ENCODE results near the gene JAKMIP1.
A peak's percentile ranks its signal among the peaks of the same experiment; 100 is the strongest.

JAKMIP1 gene

DNA sequence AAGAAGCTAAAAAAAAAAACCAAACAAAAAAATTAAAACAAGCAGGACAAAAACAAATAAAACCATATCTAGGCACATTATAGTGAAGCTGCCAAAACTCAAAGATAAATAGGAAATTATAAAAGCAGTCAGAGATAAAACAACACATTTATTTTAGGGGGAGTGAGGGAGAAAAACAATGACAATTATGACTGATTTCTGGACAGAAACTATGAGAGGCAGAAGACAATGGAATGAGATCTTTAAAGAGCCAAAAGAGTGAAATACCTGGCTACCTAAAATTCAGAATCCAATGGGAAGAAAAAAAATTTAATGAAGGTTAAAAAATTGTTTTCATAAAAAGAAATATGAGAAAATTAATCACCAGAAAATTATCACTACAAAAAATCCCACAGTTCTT is 215.5 kb downstream of the JAKMIP1 start:
- DNase-seq (ENCODE audit: low read depth), result no peak
- TF ChIP-seq, protein P1, sequence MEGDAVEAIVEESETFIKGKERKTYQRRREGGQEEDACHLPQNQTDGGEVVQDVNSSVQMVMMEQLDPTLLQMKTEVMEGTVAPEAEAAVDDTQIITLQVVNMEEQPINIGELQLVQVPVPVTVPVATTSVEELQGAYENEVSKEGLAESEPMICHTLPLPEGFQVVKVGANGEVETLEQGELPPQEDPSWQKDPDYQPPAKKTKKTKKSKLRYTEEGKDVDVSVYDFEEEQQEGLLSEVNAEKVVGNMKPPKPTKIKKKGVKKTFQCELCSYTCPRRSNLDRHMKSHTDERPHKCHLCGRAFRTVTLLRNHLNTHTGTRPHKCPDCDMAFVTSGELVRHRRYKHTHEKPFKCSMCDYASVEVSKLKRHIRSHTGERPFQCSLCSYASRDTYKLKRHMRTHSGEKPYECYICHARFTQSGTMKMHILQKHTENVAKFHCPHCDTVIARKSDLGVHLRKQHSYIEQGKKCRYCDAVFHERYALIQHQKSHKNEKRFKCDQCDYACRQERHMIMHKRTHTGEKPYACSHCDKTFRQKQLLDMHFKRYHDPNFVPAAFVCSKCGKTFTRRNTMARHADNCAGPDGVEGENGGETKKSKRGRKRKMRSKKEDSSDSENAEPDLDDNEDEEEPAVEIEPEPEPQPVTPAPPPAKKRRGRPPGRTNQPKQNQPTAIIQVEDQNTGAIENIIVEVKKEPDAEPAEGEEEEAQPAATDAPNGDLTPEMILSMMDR (conservative IDR thresholded peaks at IDR 0.05; ENCODE audit: low read depth, low read length), result no peak
- no peak overlapping the region for H3K4me3 ChIP-seq (ENCODE audit: low read length)

DNA sequence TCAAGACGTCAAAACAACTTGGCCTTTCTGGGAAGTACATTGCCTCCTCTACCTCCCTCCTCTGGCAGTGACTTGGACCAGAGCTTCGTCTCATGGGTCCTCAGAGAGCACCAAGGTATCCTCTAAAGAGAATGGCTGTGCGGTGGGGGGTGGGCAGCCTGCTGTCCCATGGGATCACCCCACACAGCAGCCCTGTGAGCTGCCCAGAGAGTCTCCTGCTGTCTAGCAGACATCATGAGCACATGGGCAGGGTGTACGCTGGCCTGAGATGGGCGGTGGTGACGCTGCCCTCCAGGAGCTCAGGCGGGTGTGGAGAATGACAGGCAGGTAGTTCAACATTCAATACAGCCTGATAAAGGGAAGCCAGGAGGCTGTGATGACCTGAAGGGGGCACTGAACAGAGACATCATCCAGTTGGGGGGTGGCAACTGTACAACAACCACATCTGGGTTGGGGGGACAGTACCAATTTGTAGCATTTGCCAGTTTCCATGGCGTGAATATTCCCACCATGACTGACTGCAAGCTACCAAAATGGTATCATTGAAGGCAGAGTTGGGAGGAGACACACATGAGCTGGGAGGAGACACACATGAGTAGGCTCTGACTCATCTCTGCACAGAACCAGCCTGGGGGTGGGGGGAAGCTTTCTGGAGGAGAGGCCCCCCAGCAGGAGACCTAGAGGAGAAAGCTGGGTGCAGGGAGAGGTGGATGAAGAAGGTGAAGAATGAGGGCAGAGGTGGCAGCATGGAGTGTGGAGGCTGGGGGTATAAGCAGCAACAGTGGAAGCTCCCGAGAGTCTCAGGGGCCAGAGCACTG is 218.0 kb downstream of the JAKMIP1 start:
- TF ChIP-seq, protein P1 (conservative IDR thresholded peaks at IDR 0.05; ENCODE audit: low read depth, low read length), result no peak
- no peak overlapping the region for H3K4me3 ChIP-seq (ENCODE audit: low read length)
- DNase-seq (ENCODE audit: low read depth), result no peak

DNA sequence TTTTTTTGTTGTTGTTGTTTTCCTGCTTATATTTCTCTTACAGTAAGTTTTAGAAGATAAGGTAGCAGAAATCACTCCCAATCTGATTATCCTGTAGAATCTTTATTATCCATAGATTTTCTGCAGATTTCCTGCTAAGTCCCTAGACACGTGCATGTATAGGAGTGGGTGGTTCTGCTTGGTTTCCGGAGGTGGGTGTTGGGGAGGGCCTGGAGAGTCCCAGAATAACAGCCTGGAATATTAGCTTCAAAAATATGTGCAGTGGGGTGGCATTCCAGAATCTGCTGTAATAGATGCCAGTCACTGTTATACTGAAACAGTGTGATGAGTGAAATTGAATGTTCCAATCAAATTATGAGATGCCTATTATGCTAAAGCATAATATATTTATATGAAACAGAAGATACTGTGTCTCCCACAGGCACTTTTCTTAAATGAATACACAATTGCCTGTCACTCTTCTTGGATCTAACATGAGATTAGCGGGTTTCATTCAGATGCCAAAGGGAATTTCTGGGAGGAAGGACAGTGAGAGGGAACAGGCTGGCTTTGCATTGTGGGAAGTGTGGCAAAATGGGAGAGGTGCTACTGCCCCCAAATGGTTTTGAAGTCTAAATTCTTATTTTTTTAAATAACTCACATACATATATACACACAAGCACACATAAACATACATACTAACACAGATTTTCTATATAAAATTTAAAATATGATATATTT is 219.8 kb downstream of the JAKMIP1 start:
- TF ChIP-seq, protein P1 (conservative IDR thresholded peaks at IDR 0.05; ENCODE audit: low read depth, low read length), result no peak
- DNase-seq (ENCODE audit: low read depth), result no peak
- no peak overlapping the region for H3K4me3 ChIP-seq (ENCODE audit: low read length)

DNA sequence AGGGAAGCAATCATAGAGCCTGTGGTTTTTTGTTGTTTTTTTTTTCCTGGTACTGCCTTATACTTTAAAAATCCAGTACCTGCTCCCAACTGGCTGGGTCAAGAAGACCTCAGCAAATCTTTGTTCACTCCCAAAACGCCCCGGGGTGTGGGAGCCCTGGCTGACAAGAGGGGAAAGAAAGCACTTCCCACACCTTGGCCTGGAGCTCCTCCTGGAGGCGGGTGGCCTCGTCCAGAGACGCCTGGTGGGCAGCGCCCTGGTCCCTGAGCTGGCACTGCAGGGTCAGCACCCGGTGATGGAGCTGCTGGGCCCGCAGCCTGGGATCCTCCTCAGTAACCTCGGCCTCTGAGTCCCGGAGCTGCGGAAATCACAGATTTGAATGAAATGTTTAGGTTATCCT is 220.4 kb downstream of the JAKMIP1 start:
- TF ChIP-seq, protein P1 (conservative IDR thresholded peaks at IDR 0.05; ENCODE audit: low read depth, low read length), result peak; percentile 49
- no peak for DNase-seq (ENCODE audit: low read depth)

DNA sequence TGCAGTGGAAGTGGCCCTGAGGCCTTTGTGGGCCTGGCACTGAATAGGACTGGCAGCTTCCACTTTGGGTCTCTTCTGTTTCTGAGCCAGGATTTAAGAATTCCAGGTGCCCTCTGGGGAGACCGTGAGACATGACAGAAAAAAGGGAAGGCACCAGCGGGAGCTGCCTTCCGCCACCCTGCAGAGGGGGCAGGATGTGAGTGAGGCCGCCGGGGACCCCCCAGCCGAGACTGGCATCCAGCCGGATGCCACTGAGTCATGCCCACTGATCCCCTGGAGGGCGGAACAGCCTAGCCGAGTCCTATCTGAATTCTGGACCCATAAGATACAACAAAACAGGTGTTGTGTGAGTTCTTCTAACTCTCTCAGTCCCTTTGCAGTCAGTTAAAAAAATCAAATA is 223.4 kb downstream of the JAKMIP1 start:
- no peak overlapping the region for H3K4me3 ChIP-seq (ENCODE audit: low read length)
- no peak for DNase-seq (ENCODE audit: low read depth)
- TF ChIP-seq, protein P1 (conservative IDR thresholded peaks at IDR 0.05; ENCODE audit: low read depth, low read length), result no peak

More for the DNA sequence above, 220.4 kb downstream of the JAKMIP1 start:
- no peak overlapping the region for H3K4me3 ChIP-seq (ENCODE audit: low read length)

DNA sequence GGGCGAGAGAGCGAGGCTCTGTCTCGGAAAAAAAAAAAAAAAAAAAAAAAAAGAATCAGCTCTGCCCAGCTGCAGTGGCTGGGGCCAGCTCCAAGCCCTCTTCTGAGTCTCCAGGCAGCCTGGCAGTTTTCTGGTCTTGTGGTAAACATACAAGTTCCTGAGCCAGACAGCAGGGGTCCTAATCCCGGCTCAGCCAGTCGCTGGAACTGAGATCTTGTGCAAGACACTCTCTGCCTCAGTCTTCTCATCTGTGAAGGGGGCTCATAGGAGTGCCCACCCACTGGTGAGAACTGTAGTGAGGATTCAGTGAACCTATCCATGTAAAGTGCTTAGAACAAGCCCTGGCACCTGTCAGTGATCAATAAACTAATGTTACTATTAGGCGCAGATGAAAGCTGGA is 223.9 kb downstream of the JAKMIP1 start:
- H3K4me3 ChIP-seq (ENCODE audit: low read length), result no peak overlapping the region
- TF ChIP-seq, protein P1 (conservative IDR thresholded peaks at IDR 0.05; ENCODE audit: low read depth, low read length), result no peak
- DNase-seq (ENCODE audit: low read depth), result no peak

All from retinal pigment epithelial cell (primary cell).